Measurements from ENCODE around the gene BRF1. TPM values are rescaled to one million over a fixed set of nuclear protein-coding genes. Genes with fewer than 3 reads are reported as not detected.

Gene BRF1
- total RNA-seq, 8 experiments from 2014 or later = 14.4 to 36.3 (median 30.8) TPM

GRCh38 chr14:105192866-105193731 is 107.7 kb downstream of the BRF1 start:
- Histone ChIP-seq H3K4me3 (no peak overlapping the region), H3K4me1 (replicated peaks in 1 of 2) (peaks cover 29 to 63% of the 10 kb centered on the region in 2 donors), H3K27ac (peak overlapping the region in 1 of 2 donors; percentile 69)
- peak in 5 of 8 experiments; percentile 4 to 36 (median 29) for ATAC-seq (replicated peaks in 6 of 8)
- in situ Hi-C loops (cut with MboI; ENCODE audit: low pct_unique_long_range_greater_than_20kb in 2 of 9, low sequenced_read_pairs in 9 of 9, unreplicated experiment in 9 of 9) = loop anchor here in 1 of 9 experiments (25.0 kb wide), 1 partner anchor 106 kb away; no protein-coding TSS in a partner anchor
- WGBS, 10 experiments = 31% methylated on average over 7 of the region's 29 CpGs; no CpG with 5 or more reads in 9 of the 10 experiments

GRCh38 chr14:105187935-105188524 is 112.8 kb downstream of the BRF1 start:
- H3K27ac ChIP-seq = no peak overlapping the region
- peak in 1 of 8 experiments; percentile 48 for ATAC-seq (replicated peaks in 6 of 8)
- H3K4me1 ChIP-seq (replicated peaks in 1 of 2) = peaks cover 4 to 15% of the 10 kb centered on the region in 2 donors
- in situ Hi-C loops (cut with MboI; ENCODE audit: low pct_unique_long_range_greater_than_20kb in 2 of 9, low sequenced_read_pairs in 9 of 9, unreplicated experiment in 9 of 9) = loop anchor here in 1 of 9 experiments (25.0 kb wide), 1 partner anchor 101 kb away; no protein-coding TSS in a partner anchor
- no peak overlapping the region for H3K4me3 ChIP-seq
- 8 to 80% (median 60%) methylated on average over 1 to 10 of the region's 14 CpGs; no CpG with 5 or more reads in 3 of the 10 experiments for whole genome bisulfite sequencing, 10 experiments

- no peak for ATAC-seq (replicated peaks in 6 of 8)
- in situ Hi-C loops (cut with MboI; ENCODE audit: low pct_unique_long_range_greater_than_20kb in 2 of 9, low sequenced_read_pairs in 9 of 9, unreplicated experiment in 9 of 9) = loop anchor here in 1 of 9 experiments (25.0 kb wide), 1 partner anchor 100 kb away; no protein-coding TSS in a partner anchor
- Histone ChIP-seq H3K4me3 (no peak overlapping the region), H3K27ac (no peak overlapping the region), H3K4me1 (replicated peaks in 1 of 2) (peaks cover 0 to 11% of the 10 kb centered on the region in 2 donors)
- WGBS, 10 experiments = 56% methylated on average over 2 of the region's 4 CpGs; no CpG with 5 or more reads in 9 of the 10 experiments
Measured at GRCh38 chr14:105187116-105187515, 113.7 kb downstream of the BRF1 start.

- in situ Hi-C loops (cut with MboI; ENCODE audit: low pct_unique_long_range_greater_than_20kb in 2 of 9, low sequenced_read_pairs in 9 of 9, unreplicated experiment in 9 of 9) = loop anchor here in 1 of 9 experiments (25.0 kb wide), 1 partner anchor 99 kb away; no protein-coding TSS in a partner anchor
- WGBS, 10 experiments = no CpG with 5 or more reads among the region's 4 CpGs
- no peak for ATAC-seq (replicated peaks in 6 of 8)
- Histone ChIP-seq H3K4me3 (no peak overlapping the region), H3K27ac (no peak overlapping the region), H3K4me1 (replicated peaks in 1 of 2) (peaks cover 0 to 12% of the 10 kb centered on the region in 2 donors)
Measured at GRCh38 chr14:105185973-105186372, 114.8 kb downstream of the BRF1 start.

- no peak for ATAC-seq (replicated peaks in 6 of 8)
- no peak overlapping the region for H3K27ac ChIP-seq
- H3K4me1 ChIP-seq (replicated peaks in 1 of 2) = peaks cover 5 to 11% of the 10 kb centered on the region in 2 donors
- H3K4me3 ChIP-seq = no peak overlapping the region
- in situ Hi-C loops (cut with MboI; ENCODE audit: low pct_unique_long_range_greater_than_20kb in 2 of 9, low sequenced_read_pairs in 9 of 9, unreplicated experiment in 9 of 9) = loop anchor here in 1 of 9 experiments (25.0 kb wide), 1 partner anchor 98 kb away; no protein-coding TSS in a partner anchor
- WGBS, 10 experiments = 0 to 80% methylated on average over 1 of the region's 18 CpGs; no CpG with 5 or more reads in 8 of the 10 experiments
Measured at GRCh38 chr14:105185001-105185400, 115.8 kb downstream of the BRF1 start.

- ATAC-seq (replicated peaks in 6 of 8) = no peak
- Histone ChIP-seq H3K4me3 (no peak overlapping the region), H3K27ac (no peak overlapping the region), H3K4me1 (replicated peaks in 1 of 2) (peaks cover 8 to 15% of the 10 kb centered on the region in 2 donors)
- 15 to 80% (median 51%) methylated on average over 1 to 3 of the region's 9 CpGs; no CpG with 5 or more reads in 7 of the 10 experiments for WGBS, 10 experiments
- in situ Hi-C loops (cut with MboI; ENCODE audit: low pct_unique_long_range_greater_than_20kb in 2 of 9, low sequenced_read_pairs in 9 of 9, unreplicated experiment in 9 of 9) = loop anchor here in 1 of 9 experiments (25.0 kb wide), 1 partner anchor 97 kb away; no protein-coding TSS in a partner anchor
Measured at GRCh38 chr14:105184461-105184860, 116.3 kb downstream of the BRF1 start.

GRCh38 chr14:105182296-105183020 is 118.3 kb downstream of the BRF1 start:
- no peak overlapping the region for H3K4me3 ChIP-seq
- in situ Hi-C loops (cut with MboI; ENCODE audit: low pct_unique_long_range_greater_than_20kb in 2 of 9, low sequenced_read_pairs in 9 of 9, unreplicated experiment in 9 of 9) = loop anchor here in 1 of 9 experiments (25.0 kb wide), 1 partner anchor 95 kb away; no protein-coding TSS in a partner anchor
- 13 to 89% (median 73%) methylated on average over 3 to 10 of the region's 25 CpGs; no CpG with 5 or more reads in 5 of the 10 experiments for WGBS, 10 experiments
- peaks cover 9 to 27% of the 10 kb centered on the region in 2 donors for H3K4me1 ChIP-seq (replicated peaks in 1 of 2)
- ATAC-seq (replicated peaks in 6 of 8) = peak in 4 of 8 experiments; percentile 5 to 28 (median 10)
- H3K27ac ChIP-seq = no peak overlapping the region

- Histone ChIP-seq H3K4me3 (peak overlapping the region; percentile 48 to 97 (median 88)), H3K27ac (no peak overlapping the region), H3K4me1 (replicated peaks in 1 of 2) (peaks cover 9 to 27% of the 10 kb centered on the region in 2 donors)
- in situ Hi-C loops (cut with MboI; ENCODE audit: low pct_unique_long_range_greater_than_20kb in 2 of 9, low sequenced_read_pairs in 9 of 9, unreplicated experiment in 9 of 9) = loop anchor here in 1 of 9 experiments (25.0 kb wide), 1 partner anchor 94 kb away; no protein-coding TSS in a partner anchor
- 40 to 100% methylated on average over 1 of the region's 21 CpGs; no CpG with 5 or more reads in 8 of the 10 experiments for WGBS, 10 experiments
- ATAC-seq (replicated peaks in 6 of 8) = peak in 3 of 8 experiments; percentile 1 to 7 (median 3)
Measured at GRCh38 chr14:105181549-105182295, 119.1 kb downstream of the BRF1 start.

- Histone ChIP-seq H3K4me3 (peak within 1 kb of the TSS; percentile 48 to 97 (median 88)), H3K4me1 (replicated peaks in 1 of 2) (peaks cover 9 to 27% of the 10 kb centered on the region in 2 donors), H3K27ac (peak within 1 kb of the TSS in 1 of 2 donors; percentile 18)
- peak; percentile 79 to 89 (median 84) for ATAC-seq (replicated peaks in 6 of 8)
- in situ Hi-C loops (cut with MboI; ENCODE audit: low pct_unique_long_range_greater_than_20kb in 2 of 9, low sequenced_read_pairs in 9 of 9, unreplicated experiment in 9 of 9) = loop anchor here in 1 of 9 experiments (25.0 kb wide), 1 partner anchor 94 kb away; no protein-coding TSS in a partner anchor
- WGBS, 10 experiments = 0% methylated on average over 1 of the region's 106 CpGs; no CpG with 5 or more reads in 8 of the 10 experiments
Measured at GRCh38 chr14:105180592-105181548, 119.9 kb downstream of the BRF1 start, which contains the start of gene NUDT14. Gene NUDT14 (minus strand): TSS chr14:105181312. CDS start chr14:105181209, 103 bp downstream.

GRCh38 chr14:105179191-105179590 is 121.6 kb downstream of the BRF1 start:
- Histone ChIP-seq H3K4me1 (replicated peaks in 1 of 2) (peaks cover 9 to 27% of the 10 kb centered on the region in 2 donors), H3K4me3 (no peak overlapping the region), H3K27ac (no peak overlapping the region)
- in situ Hi-C loops (cut with MboI; ENCODE audit: low pct_unique_long_range_greater_than_20kb in 2 of 9, low sequenced_read_pairs in 9 of 9, unreplicated experiment in 9 of 9) = loop anchor here in 1 of 9 experiments (25.0 kb wide), 1 partner anchor 92 kb away; no protein-coding TSS in a partner anchor
- 100% methylated on average over 1 of the region's 13 CpGs; no CpG with 5 or more reads in 9 of the 10 experiments for WGBS, 10 experiments
- no peak for ATAC-seq (replicated peaks in 6 of 8)

GRCh38 chr14:105178868-105179140 is 122.0 kb downstream of the BRF1 start:
- in situ Hi-C loops (cut with MboI; ENCODE audit: low pct_unique_long_range_greater_than_20kb in 2 of 9, low sequenced_read_pairs in 9 of 9, unreplicated experiment in 9 of 9) = loop anchor here in 1 of 9 experiments (25.0 kb wide), 1 partner anchor 92 kb away; no protein-coding TSS in a partner anchor
- Histone ChIP-seq H3K4me1 (replicated peaks in 1 of 2) (peaks cover 9 to 27% of the 10 kb centered on the region in 2 donors), H3K27ac (peak overlapping the region in 1 of 2 donors; percentile 7), H3K4me3 (no peak overlapping the region)
- no peak for ATAC-seq (replicated peaks in 6 of 8)
- WGBS, 10 experiments = no CpG with 5 or more reads among the region's 11 CpGs
